ENCODE results near the gene LAPTM5.

Gene LAPTM5

DNA sequence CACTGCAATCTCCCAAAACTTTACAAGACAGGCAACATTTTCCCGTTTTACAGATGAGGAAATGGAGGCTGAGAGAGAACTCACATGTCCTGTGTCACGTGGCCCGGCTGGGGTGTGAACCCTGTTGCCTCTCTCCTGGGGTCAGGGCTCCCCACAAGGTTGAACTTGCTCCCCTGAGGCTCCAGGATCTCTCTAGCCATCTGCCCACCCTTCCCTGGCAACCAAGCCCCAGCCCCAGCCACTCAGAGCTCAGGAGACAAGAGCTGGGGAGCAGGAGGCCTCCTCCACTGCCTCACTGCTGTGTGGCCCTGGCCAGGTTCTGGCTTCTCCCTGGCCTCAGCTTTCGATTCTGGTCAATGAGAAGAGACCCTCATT lies 11.8 kb downstream of the LAPTM5 start:
- in situ Hi-C loops (cut with MboI; ENCODE audit: low sequenced_read_pairs): no loop called here

DNA sequence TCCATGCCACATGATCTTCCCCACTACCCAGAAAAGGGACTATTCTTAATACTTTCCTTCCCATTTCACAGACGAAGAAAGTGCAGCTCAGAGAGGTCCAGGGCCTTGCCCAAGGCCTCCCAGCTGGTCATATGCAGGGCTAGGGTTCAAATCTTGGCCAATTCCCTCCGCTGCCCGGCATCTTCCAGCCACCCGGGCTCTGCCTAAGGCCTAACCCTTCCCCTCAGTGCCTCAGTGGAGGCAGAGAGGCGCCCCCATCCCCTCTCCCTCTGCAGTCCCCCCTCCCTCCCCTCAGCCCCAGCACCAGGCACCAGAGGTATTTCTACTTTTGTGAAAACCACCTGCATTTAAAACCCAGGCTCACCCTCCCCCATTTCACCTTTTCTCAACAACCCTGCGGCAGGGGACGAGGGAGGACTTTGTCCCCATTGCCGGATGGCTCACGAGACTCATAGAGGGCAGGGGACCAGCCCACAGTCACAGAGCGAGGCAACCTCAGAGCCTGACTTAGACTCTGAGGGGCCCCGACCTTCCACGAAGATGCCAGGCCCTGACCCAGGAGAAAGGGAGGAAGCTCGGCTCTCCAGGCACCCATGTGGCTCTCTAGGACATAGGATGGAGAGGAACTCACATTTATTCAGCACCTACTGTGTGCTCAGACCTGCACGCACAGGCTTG lies 12.3 kb downstream of the LAPTM5 start:
- in situ Hi-C loops (cut with MboI; ENCODE audit: low sequenced_read_pairs): no loop called here

DNA sequence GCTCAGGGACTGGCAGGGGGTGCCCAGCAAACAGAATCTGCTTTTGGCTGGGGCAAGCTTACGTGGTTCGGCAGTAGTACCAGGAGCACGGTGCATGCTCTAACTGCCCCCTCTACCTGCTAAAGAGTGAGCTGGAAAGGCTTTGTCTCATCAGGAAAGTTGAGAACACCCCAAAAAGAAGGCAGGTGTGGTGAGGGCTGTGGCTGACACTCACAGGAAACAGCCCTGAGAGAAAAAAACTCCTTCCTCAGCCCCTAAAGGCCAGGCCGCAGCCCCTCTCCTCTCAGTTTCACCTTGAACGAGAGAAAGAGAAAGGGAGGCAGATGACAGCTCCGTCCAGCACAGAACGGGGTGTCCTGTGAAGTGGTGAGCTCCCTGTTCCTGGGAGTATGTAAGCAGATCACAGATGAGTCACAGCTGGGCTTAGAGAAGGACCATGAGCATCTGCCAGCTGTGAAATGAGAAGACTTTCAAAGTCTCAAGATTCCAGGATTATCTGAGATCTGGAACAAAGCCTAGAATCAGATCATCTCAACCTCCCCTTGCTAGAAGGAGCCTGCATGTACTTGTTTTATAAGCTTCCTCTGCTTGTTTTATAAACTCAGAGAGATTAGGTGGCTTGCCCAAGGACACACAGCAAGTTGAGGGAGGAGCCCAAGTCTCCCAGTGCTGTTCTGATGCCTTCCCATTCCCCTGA lies 13.4 kb downstream of the LAPTM5 start:
- in situ Hi-C loops (cut with MboI; ENCODE audit: low sequenced_read_pairs): no loop called here

DNA sequence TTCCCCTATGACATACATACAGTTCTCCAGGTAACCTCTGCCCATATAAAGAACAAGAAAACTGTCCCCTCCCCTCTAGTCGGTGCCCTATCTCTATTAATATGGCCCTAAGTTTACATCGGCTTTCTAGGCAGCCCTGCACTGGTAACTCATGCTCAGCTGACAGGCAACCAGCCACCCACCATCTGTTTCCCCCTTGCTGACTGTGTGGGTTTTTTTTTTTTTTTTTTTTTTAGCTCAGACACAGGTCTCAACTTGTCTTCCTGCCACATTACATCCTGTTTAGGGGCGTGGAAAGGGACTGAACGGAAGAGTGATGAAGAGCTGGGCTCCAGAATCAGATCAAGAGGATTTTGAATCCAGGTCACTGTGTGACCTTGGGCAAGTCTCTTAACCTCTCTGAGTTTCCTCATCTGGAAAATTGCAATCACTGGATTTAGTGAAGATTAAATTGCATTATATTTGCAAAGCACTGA lies 14.0 kb downstream of the LAPTM5 start:
- in situ Hi-C loops (cut with MboI; ENCODE audit: low sequenced_read_pairs): no loop called here

DNA sequence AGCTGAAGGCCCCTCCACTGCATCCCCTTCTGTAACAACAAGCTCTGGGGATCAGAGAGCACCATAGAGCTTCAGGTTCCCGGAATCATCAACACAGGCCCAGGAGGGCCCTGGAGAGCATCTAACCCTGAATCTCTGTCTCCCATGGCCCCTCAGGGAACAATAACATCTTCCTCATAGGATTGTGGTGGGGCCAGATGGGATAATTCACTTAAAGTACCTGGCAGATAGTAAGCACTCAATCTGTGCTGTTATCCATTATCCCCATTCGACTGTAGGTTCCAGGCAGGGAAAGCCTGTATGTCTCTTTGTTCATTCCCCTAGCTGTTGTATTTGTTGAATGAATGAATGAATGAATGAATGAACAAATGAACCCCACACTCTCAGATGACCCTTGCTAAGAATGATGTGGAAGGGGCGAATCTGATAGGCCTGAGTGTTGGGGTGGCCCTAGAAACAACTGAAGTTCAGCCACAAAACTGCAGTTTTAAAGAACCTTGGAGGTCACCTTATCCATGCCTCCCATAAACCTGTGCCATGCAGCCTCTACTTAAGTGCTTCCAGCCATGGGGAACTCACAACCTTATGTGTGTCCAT lies 14.5 kb downstream of the LAPTM5 start:
- in situ Hi-C loops (cut with MboI; ENCODE audit: low sequenced_read_pairs): no loop called here

DNA sequence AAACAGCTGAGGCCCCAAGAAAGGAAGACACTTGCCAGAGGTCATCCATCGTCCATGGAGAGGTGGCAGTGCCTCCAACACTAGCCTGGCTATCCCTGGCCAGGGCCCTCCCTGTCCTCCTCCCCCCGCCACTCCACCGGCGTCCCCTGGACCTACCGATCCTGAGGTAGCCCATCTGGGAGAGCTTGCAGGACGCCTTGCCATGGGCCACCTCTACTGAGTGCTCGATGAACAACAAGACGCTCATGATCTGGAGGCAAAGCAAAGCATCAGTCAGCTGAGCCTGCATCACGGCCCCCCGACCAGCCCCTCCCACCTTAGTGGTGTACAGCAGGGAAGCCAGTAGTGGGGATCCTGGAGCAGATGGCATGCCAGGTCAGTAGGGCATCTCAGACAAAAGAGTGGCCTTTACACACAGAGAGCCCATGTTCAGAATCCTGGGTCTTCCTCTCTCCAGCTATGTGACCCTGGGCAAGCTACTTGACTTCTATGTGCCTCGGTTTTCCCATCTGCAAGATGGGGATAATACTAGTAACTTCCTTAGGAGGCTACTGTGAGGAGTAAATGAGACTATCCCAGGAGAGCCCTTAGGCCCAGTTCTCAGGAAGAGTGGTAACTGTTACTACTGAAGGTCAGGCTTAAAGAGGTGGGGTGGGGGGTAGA lies 15.1 kb downstream of the LAPTM5 start:
- in situ Hi-C loops (cut with MboI; ENCODE audit: low sequenced_read_pairs): no loop called here

DNA sequence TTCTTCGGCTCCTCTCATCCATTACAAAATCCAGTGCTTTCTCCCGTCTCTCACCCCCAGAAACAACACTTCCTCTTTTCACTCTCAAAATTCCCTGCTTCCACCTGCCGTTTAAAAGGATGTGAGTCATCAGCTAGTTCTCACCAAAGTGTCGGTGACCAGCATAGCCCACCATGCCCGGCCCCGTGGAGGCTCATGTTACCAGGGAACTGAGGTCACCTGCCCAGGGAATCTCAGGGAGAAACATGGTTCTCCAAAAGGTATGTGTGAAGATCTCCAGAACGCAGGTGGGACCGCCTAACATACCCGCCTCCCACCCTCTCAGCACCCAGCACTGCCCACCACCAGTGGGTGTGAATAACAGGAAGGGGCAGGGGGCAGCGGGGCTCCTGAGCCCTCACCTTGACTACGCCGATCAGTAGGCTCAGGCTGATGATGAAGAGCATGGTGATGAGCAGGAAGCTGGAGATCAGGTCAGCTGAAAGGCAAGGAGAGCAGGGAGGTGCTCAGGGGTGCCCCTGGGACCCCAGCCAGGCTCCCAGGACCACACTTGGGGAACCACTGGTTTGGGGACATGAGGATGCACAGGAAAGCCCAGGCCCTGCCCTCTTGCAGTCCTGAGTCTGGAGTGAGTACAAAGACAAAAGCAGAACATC lies 16.2 kb downstream of the LAPTM5 start:
- in situ Hi-C loops (cut with MboI; ENCODE audit: low sequenced_read_pairs): no loop called here

DNA sequence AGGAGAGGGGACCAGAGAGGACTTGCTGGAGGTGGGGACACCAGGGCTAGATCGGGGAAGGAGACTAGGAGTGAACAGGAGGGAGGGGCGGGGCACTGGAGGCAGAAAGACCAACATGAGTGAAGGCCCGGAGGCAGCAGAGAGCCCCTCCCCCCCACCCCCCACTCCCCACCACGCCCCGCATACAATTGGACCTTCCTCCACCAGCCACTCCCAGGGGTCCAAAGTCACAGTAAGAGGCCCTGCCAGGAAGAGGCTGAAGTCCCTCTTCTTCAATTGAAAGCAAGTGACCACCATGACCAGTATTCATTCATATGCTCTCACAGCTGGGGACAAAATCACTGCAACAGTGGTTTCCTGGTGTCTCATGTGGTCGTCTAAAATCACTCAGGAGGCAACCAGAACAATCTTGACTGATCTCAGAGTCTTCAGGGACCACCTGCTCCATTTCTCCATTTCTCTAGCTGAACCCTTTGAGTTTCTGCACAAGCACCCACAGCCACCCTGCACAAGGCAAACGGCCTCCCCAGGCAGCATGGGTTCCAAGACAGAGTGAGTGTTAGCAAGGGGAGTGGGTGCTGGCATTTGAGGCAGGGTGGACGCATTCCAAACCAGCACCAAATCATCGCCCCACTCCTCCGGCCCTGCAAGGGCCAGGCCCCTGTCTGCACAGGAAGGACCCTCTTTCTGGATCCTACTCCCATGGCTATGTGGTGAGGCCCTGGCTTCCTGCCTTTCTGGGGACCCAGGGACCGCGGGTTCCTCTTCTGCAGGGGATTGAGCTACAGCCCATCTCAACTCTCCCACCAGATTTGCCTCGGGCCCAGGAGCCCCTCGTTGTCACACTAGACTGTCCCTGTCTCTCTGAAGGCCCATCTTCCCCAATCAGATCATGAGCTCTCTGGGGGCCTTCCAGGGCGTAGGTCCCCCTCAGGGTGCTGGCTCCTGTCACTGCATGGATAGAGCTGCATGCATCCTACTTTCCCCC lies 17.0 kb downstream of the LAPTM5 start:
- in situ Hi-C loops (cut with MboI; ENCODE audit: low sequenced_read_pairs): no loop called here

DNA sequence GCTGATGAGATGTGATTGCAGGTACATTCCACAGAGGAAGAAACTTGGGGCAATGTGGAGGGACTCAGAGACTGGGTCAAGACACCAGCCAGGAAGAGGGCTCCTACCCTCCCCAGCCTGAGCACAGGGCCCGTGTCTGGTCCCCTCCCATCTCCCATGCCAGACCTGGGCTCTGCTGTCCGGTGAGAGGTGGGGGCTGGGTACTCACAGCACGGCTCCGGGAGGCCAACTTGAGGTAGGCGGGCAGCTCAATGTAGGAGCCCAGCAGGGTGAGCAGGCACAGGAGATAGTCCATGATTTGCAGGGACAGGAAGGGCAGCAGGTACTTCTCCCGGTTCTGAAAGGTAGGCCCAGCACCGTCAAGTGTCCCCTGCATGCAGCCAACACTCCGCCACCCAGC lies 18.0 kb downstream of the LAPTM5 start:
- in situ Hi-C loops (cut with MboI; ENCODE audit: low sequenced_read_pairs): no loop called here

DNA sequence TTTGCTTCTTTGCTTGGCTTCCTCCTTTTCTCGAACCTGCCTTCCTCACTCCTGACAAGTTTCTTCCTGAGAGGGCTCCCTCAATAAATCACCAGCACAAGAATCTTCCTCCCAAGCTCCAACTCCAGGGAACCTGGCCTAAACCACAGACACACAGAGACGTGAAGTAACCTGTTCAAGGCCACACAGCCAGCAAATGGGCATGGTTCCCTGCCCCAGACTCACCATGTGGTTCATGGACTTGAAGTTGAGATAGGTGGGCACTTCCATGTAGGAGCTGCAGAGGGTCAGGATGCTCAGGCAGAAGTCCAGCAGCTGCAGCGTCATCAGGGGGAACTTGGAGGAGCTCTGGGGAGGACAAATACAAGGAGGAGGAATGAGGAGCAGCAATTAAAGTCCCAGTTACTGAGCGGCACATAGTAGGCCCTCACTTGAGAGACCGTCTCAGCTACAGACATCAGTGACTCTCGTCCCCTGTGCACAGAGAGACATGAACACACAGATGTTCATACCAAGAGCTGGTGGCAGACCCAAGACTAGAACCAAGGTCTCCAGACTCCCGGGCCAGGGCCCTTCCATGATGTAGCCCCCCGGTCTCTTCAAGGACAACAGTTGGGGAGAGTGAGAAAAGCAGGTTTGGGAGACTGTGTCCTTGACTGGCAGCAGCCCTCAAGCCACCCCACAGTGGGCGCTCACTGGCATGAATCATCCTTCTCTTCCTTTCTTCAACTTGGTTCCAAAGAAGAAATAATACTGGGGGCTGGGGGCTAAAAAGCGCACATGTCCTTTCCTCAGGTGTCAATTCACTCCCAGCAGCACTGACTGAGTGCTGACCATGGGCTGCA lies 18.6 kb downstream of the LAPTM5 start:
- in situ Hi-C loops (cut with MboI; ENCODE audit: low sequenced_read_pairs): no loop called here

DNA sequence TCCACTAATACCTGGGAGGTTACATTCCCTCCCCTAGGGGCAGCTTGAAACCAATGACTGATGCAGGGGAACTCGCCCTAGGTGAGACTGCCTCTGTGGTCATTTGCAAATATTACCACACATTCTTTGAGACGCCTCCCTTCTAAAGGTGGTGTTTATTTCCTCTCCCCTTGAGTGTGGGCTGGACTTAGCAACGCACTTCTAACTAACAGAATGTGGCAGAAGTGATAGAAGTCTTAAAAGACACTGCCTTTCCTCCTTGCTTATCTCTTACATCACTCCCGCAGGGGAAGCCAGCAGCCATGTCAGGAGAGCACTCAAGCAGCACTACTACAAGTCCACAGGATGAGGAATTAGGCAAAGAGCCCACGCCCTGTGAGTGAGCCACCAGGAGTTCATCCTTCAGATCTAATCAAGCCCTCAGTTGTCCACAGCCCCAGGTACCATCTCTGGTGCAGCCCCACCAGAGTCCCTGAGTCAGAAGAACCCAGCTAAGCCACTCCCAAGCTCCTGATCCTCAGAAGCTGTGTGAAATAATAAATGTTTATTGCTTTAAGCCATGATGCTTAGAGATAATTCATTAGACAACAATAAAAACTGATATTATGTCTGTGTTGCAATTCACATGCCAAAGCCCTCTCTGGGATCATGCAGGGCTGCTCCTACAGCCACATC lies 19.4 kb downstream of the LAPTM5 start:
- in situ Hi-C loops (cut with MboI; ENCODE audit: low sequenced_read_pairs): no loop called here

DNA sequence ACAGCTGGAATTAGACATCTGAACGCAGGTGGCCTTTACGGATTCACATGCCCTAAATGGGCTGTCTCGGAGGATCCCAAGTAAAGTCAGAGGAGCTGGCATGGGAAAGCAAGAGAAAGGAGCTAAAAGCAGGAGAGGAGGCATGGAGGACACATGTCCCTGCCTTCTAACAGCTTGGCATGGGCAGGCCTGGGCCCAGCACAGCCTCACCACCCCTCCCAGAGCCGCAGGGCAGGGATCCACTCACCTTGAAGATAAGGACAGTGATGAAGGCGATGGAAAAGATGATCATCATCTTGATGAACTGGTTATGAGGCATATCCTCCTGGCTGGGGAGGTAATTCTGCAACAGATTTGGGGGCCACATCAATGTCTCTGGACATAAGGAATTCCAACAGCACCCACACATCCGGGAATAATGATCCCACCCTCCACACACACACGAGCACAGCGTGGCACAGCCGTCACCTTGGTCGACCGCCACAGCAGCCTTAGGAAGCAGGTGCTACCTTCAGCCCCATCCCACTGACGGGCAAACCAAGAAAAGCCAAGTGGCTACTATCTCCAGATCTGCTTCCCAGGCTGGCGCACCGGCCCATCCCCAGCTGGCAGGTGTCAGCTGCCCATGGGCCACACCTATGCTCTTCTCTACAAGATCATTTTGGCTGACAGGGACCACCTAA lies 20.1 kb downstream of the LAPTM5 start:
- in situ Hi-C loops (cut with MboI; ENCODE audit: low sequenced_read_pairs): no loop called here

DNA sequence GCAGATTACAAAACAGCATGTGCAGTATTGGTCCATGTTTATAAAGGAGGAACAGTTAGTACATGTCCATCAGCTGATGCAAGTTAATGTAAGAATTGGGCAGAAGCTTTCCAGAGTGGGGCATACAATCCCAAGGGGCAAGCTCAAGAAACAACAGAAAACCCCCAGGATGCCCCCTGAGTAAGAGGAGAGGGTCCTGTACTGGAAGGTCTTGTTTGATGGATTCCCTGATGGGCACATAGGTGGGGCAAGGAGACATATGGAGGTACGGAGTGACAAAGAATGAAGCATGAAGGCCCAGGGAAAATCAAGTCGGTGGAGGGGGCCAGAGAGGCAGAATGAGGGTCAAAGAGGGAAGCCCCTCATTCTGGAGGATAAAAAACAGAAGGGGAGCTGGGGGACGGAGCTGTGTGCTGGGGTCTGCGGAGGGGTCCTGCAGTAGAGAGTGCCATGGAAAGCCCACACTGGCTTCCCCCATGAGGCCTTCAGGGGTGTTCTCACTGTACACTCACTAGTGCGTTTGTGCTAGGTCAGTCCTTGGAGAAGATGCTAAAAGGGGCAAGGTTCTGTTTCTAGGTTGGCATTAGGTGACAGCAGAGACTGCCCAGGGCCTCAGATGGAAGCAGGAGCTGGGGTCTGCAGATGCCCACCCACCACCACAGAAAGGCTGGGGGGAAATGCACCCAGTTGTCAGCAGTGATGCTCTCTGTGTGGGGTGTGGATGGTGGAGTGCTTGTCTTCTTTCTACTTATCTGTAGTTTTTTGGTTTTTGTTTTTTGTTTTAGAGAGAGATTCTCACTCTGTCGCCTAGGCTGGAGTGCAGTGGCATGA lies 21.7 kb downstream of the LAPTM5 start:
- in situ Hi-C loops (cut with MboI; ENCODE audit: low sequenced_read_pairs): no loop called here

DNA sequence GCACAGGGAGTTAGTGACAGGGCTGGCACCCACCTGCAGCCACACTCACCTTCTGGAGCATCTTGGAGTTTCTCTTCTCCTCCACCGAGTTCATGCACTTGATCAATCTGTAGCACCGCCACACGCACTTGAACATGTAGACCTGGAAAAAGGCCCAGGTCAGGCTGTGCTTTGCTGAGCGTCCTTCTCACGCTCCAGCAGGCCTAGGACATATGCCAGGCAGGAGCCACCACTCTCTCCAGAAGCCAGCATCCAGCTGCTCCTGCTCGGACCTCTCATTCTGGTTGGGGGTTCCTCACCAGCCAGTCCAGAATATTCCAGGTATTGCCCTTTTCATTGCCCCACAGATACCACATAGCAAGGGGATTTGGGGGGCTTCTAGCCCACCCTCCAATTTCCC lies 22.4 kb downstream of the LAPTM5 start:
- in situ Hi-C loops (cut with MboI; ENCODE audit: low sequenced_read_pairs): no loop called here

DNA sequence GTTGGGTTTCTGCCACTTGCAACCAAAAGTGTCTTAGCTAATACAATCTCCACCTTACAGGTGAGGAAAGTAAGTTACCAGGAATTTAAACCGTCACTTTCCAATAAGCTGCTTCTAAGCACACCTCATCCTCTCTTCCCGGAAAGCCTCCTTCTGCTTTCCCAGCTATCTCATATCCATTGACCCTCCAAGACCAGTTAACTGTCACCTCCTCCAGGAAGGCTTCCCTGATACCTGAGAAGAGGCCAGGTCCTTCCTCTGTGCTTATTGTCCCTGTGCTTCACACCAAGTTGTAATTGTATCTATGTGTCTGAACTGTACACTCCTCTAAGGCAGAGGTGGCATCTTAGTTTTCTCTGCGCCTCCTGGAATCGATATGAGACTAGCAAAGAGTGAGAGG lies 23.0 kb downstream of the LAPTM5 start:
- in situ Hi-C loops (cut with MboI; ENCODE audit: low sequenced_read_pairs): no loop called here

DNA sequence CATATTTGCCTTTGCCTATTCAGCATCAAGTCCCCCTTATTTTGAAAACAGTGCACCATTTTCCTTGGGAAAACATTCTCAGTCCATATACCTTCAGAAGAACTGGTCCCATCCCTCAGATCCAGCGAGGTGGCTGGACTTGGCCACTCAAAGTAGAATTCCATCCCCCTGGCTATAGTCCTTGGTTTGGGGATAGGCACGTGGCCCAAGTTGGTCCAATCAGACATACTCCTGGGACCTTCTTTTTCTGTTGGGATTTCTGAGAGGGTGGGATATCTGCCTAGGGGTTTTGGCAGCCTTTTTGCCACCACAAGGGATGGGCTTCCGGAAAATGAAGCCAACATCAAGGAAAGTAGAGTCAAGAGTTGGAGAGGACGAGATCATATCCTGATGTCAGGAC lies 23.5 kb downstream of the LAPTM5 start:
- in situ Hi-C loops (cut with MboI; ENCODE audit: low sequenced_read_pairs): no loop called here

DNA sequence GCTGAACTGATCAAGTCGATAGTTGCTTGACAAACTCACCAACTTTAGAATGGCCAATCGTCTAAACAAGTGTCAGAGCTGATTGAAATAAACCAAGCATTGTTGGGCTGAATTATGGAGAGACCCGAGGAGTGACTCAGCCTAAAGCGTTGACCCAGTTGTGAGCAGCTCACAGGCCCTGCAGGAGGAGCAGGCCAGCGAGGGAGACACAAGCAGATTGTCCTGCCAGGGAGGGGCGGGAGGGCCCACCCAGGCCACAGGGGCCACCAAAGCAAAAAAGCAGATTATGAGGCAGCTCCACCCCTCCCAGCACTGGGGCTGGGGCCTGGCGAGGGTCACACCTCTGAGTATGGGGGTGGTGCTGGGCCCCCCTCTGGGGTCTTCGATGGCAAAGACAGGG lies 24.1 kb downstream of the LAPTM5 start:
- in situ Hi-C loops (cut with MboI; ENCODE audit: low sequenced_read_pairs): no loop called here

Measured in HL-60/S4 treated with phorbol 12-myristate 13-acetate at 8.2 ng/mL for 4 days and 3 days (cell line).